Uterus (tissue), 4 donors: Measurements from ENCODE around the gene SCLY. TPM values are rescaled to one million over a fixed set of nuclear protein-coding genes. Genes with fewer than 3 reads are reported as not detected.

ENCODE experiments used
- DNase-seq, 2 donors: peaks; one replicate each; pipeline ENCODE4 v3.0.0-alpha.2; 2019 to 2020
- H3K27ac ChIP-seq, 2 donors: fragments of 200-600 bp; sonication (generic); 1 replicate in 1 of 2; 2 replicates in 1 of 2; pipeline ENCODE4 v1.5.1; 2016 to 2018
- H3K27me3 ChIP-seq, 2 donors: fragments of 200-600 bp; sonication (generic); one replicate each; pipeline ENCODE4 v1.5.1; 2018 to 2019; ENCODE audit warnings: control low read depth in 1 of 2
- H3K36me3 ChIP-seq, 2 donors: fragments of 200-600 bp; sonication (generic); one replicate each; pipeline ENCODE4 v1.5.1; 2019; ENCODE audit warnings: control low read depth in 1 of 2
- H3K4me1 ChIP-seq, 2 donors: fragments of 200-600 bp; sonication (generic); one replicate each; pipeline ENCODE4 v1.5.1; 2018 to 2019; ENCODE audit warnings: control low read depth in 1 of 2
- H3K4me3 ChIP-seq, 2 donors: fragments of 200-600 bp; sonication (generic); 1 replicate in 1 of 2; 2 replicates in 1 of 2; pipeline ENCODE4 v1.5.1; 2018 to 2019; ENCODE audit warnings: mild to moderate bottlenecking in 1 of 2
- H3K9me3 ChIP-seq, 2 donors: fragments of 200-600 bp; sonication (generic); one replicate each; pipeline ENCODE4 v1.5.1; 2019; ENCODE audit warnings: control low read depth in 1 of 2
- CTCF ChIP-seq, 4 experiments: fragments of 200-600 bp in 2 of 4; fragments of 450-650 bp in 2 of 4; sonication (generic) in 2 of 4; IDR thresholded peaks; one replicate each; pipeline ENCODE4 v1.5.1; 2016 to 2019; ENCODE audit warnings: antibody characterized with exemption in 4 of 4, mild to moderate bottlenecking in 2 of 4, moderate library complexity in 1 of 4
- POLR2A ChIP-seq, 2 donors: fragments of 450-650 bp; IDR thresholded peaks; one replicate each; pipeline ENCODE4 v1.6.1; 2016; ENCODE audit warnings: antibody characterized with exemption in 2 of 2, mild to moderate bottlenecking in 1 of 2, moderate library complexity in 1 of 2
- intact Hi-C: fragments of 100-400 bp; cut with DNase I; formaldehyde crosslinking; loops from one replicate; pipeline ENCODE4 v1.15.1; 2023; ENCODE audit warnings: low total_unique reads
- total RNA-seq, 4 donors: library from RNA; depleted of rRNA in 3 of 4; stranded (reverse); fragments of >200 nt in 3 of 4; gene quantifications; one replicate each; pipeline versions ENCODE4 v1.1.0 to v1.2.4, GENCODE V29; 2014 to 2023
- donor health status: DM: yes; HTN: yes; CAD: no.

Gene SCLY
- total RNA-seq, 4 donors from 2014 or later: 5.1 to 26.0 (median 12.8) TPM

- no peak overlapping the region for H3K4me3 ChIP-seq
- no peak overlapping the region for H3K27ac ChIP-seq
- no peaks in the 10 kb centered on the region for H3K27me3 ChIP-seq
- no peaks in the 10 kb centered on the region for H3K9me3 ChIP-seq
- TF ChIP-seq CTCF (IDR thresholded peaks at IDR 0.05): no peak
- TF ChIP-seq POLR2A (IDR thresholded peaks at IDR 0.05): no peak
- no peak for DNase-seq
- intact Hi-C loops: no loop called here
- H3K4me1 ChIP-seq: no peaks in the 10 kb centered on the region
- no peaks in the 10 kb centered on the region for H3K36me3 ChIP-seq
These were observed 9.1 kb downstream of the SCLY start for GRCh38 chr2:238069877-238070276.

- Histone ChIP-seq H3K36me3 (no peaks in the 10 kb centered on the region), H3K4me3 (no peak overlapping the region), H3K27ac (no peak overlapping the region), H3K9me3 (no peaks in the 10 kb centered on the region), H3K27me3 (no peaks in the 10 kb centered on the region), H3K4me1 (no peaks in the 10 kb centered on the region)
- DNase-seq: no peak
- intact Hi-C loops: no loop called here
- no peak for TF ChIP-seq POLR2A (IDR thresholded peaks at IDR 0.05)
These were observed 14.6 kb downstream of the SCLY start for GRCh38 chr2:238075397-238075796.

GRCh38 chr2:238077292-238077691, 16.5 kb downstream of the SCLY start:
- intact Hi-C loops: no loop called here
- no peak overlapping the region for H3K27ac ChIP-seq
- H3K4me1 ChIP-seq: no peaks in the 10 kb centered on the region
- H3K27me3 ChIP-seq: no peaks in the 10 kb centered on the region
- no peak for DNase-seq
- no peaks in the 10 kb centered on the region for H3K9me3 ChIP-seq
- no peak overlapping the region for H3K4me3 ChIP-seq
- no peak for TF ChIP-seq POLR2A (IDR thresholded peaks at IDR 0.05)
- no peak for TF ChIP-seq CTCF (IDR thresholded peaks at IDR 0.05)
- no peaks in the 10 kb centered on the region for H3K36me3 ChIP-seq

- intact Hi-C loops: no loop called here
- no peak for TF ChIP-seq CTCF (IDR thresholded peaks at IDR 0.05)
- TF ChIP-seq POLR2A (IDR thresholded peaks at IDR 0.05): no peak
- Histone ChIP-seq H3K4me1 (no peaks in the 10 kb centered on the region), H3K9me3 (no peaks in the 10 kb centered on the region), H3K27ac (no peak overlapping the region), H3K27me3 (no peaks in the 10 kb centered on the region), H3K4me3 (no peak overlapping the region), H3K36me3 (no peaks in the 10 kb centered on the region)
- no peak for DNase-seq
These were observed 19.1 kb downstream of the SCLY start for GRCh38 chr2:238079874-238080327.

GRCh38 chr2:238080518-238080917, 19.7 kb downstream of the SCLY start:
- no peak for DNase-seq
- TF ChIP-seq POLR2A (IDR thresholded peaks at IDR 0.05): no peak
- no peak for TF ChIP-seq CTCF (IDR thresholded peaks at IDR 0.05)
- no peaks in the 10 kb centered on the region for H3K36me3 ChIP-seq

GRCh38 chr2:238081150-238081549, 20.3 kb downstream of the SCLY start:
- TF ChIP-seq POLR2A (IDR thresholded peaks at IDR 0.05) (no peak), CTCF (IDR thresholded peaks at IDR 0.05) (no peak)
- no peak overlapping the region for H3K27ac ChIP-seq
- no peaks in the 10 kb centered on the region for H3K36me3 ChIP-seq
- DNase-seq: no peak
- no peaks in the 10 kb centered on the region for H3K27me3 ChIP-seq
- intact Hi-C loops: no loop called here
- no peaks in the 10 kb centered on the region for H3K4me1 ChIP-seq
- no peaks in the 10 kb centered on the region for H3K9me3 ChIP-seq
- H3K4me3 ChIP-seq: no peak overlapping the region

More at GRCh38 chr2:238080518-238080917, 19.7 kb downstream of the SCLY start:
- Histone ChIP-seq H3K27ac (no peak overlapping the region), H3K27me3 (no peaks in the 10 kb centered on the region), H3K9me3 (no peaks in the 10 kb centered on the region), H3K4me3 (no peak overlapping the region), H3K4me1 (no peaks in the 10 kb centered on the region)
- intact Hi-C loops: no loop called here
